HUES64 (cell line): ENCODE measurements around the gene GUCY1A2.
"Not testable (repeated sequence)": the region's sequence is repeated elsewhere in the genome, so short reads cannot be mapped to it uniquely, and the experiment has no call there.

Source experiments
- H3K27ac ChIP-seq: 2 replicates; pipeline ENCODE4 v1.7.0; 2013; ENCODE audit warnings: low read depth, low read length, inconsistent platforms
- H3K27me3 ChIP-seq: 2 replicates; pipeline ENCODE4 v1.6.1; 2013; ENCODE audit warnings: mild to moderate bottlenecking, low read length; ENCODE audit not compliant: insufficient read depth
- H3K36me3 ChIP-seq: 2 replicates; pipeline ENCODE4 v1.6.1; 2013; ENCODE audit warnings: mild to moderate bottlenecking, low read length; ENCODE audit not compliant: insufficient read depth
- H3K4me1 ChIP-seq: 2 replicates; pipeline ENCODE4 v1.6.1; 2013; ENCODE audit warnings: mild to moderate bottlenecking, low read length, moderate library complexity; ENCODE audit not compliant: insufficient read depth
- H3K4me3 ChIP-seq: 2 replicates; pipeline ENCODE4 v1.5.1; 2013; ENCODE audit warnings: mild to moderate bottlenecking, low read length, moderate library complexity
- H3K9ac ChIP-seq: 2 replicates; pipeline ENCODE4 v1.6.1; 2013; ENCODE audit warnings: mild to moderate bottlenecking, low read depth, low read length
- H3K9me3 ChIP-seq: 2 replicates; pipeline ENCODE4 v1.6.1; 2013; ENCODE audit warnings: low read depth, low read length; ENCODE audit not compliant: insufficient read depth
- WGBS: fragments of 150-250, 120-280 bp; methylation state at CpG from one replicate; pipeline ENCODE4 v1.1.7; 2013; ENCODE audit warnings: missing lambda C conversion rate; 5-methylcytosine and 5-hydroxymethylcytosine counted together

Gene GUCY1A2

DNA sequence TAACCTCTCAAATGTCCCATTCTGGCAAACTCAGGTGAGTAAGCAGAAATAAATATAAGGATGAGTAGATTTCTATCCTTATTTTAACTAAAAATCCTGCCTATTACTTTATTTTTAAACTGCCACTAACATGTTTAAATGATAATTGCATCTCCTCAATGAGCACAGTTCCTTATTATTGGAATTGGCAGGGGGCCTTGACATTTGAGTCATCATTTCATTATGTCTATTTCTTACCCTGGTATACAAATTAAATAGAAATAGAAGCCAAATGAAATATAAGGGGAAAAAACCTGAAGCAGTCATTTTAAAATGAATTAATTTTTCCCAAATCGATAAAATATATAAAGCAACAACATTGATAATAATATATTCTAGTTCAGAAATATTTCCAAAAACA lies 81.2 kb downstream of the GUCY1A2 start:
- Histone ChIP-seq H3K27me3 (no peaks in the 10 kb centered on the region), H3K9me3 (no peaks in the 10 kb centered on the region), H3K36me3 (no peaks in the 10 kb centered on the region), H3K27ac (no peak overlapping the region), H3K9ac (no peak overlapping the region), H3K4me1 (peaks cover 11% of the 10 kb centered on the region; the same call in 1 of the 2 replicates), H3K4me3 (no peak overlapping the region)
- no CpG with 5 or more reads among the region's 1 CpG for WGBS

DNA sequence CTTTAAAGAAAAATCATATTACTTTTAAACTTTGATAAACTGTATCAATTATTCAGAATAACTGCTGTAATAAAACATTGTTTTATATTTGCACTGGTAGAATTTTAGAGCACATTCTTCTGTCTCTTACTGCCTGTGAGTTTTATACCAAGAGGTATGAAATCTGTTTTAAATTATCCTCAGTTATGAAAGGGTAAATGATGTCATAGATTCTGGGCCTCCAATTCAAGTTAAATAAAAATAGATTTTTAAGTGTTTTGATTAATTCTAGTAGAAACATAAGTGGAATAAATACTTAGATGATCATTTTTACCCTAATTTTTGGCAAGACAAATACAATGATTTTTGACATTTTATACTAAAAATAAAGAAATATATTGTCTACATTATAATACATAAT lies 93.0 kb downstream of the GUCY1A2 start:
- no peaks in the 10 kb centered on the region for H3K36me3 ChIP-seq
- no peaks in the 10 kb centered on the region for H3K4me1 ChIP-seq
- no peak overlapping the region for H3K9ac ChIP-seq
- no peak overlapping the region for H3K27ac ChIP-seq
- no peaks in the 10 kb centered on the region for H3K27me3 ChIP-seq
- no peaks in the 10 kb centered on the region for H3K9me3 ChIP-seq
- no peak overlapping the region for H3K4me3 ChIP-seq

DNA sequence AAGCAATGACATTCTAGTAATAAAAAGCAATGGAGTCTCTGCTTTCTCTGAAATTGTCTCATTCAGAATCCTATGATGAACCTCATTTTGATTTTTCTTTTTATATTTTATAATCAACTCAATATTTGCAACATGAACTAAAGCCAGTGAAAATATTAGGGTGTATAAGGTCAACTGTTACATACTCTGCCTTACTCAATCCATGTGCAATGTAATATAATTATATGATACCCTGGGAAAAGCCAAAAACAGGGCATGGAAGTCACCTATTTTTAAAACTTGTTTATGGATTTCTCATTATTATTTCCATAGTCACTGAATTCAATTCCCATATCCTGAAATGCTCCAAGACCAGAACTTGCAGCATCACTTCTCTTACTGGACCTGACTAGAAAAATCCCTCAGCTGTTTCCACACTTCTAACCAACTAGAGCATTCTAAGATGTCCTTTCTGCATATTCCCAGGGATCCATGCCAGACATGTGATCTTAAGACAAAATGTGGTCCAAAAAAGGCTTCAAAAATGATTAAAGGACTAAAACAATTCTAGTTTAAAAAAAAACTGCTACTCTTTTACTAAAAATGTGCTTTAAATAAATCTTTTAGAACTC lies 97.3 kb downstream of the GUCY1A2 start:
- H3K27ac ChIP-seq = no peak overlapping the region

DNA sequence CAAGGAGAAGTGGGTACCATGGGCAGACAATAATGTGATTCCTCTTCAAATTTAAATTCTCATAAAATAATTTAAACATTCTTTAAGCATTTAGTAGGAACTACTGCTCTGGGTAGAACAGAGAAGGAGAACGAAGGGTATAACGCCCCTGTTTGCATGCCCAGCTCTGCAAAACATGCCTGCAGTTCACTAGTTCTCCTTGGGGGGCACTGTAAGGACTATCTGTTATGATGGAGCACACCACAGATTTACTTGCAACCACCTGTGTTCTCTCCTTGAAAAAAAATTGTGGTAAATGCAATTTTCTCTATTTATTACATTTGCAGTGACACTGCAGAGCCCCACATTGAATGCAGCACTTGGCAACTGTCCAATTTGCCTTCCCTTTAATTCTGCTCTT lies 100.3 kb downstream of the GUCY1A2 start:
- WGBS = 73% methylated on average over 2 of the region's 2 CpGs
- H3K4me1 ChIP-seq = no peaks in the 10 kb centered on the region

More for the DNA sequence above, 97.3 kb downstream of the GUCY1A2 start:
- Histone ChIP-seq H3K4me3 (no peak overlapping the region), H3K9me3 (no peaks in the 10 kb centered on the region), H3K9ac (no peak overlapping the region), H3K27me3 (no peaks in the 10 kb centered on the region), H3K36me3 (no peaks in the 10 kb centered on the region), H3K4me1 (no peaks in the 10 kb centered on the region)

DNA sequence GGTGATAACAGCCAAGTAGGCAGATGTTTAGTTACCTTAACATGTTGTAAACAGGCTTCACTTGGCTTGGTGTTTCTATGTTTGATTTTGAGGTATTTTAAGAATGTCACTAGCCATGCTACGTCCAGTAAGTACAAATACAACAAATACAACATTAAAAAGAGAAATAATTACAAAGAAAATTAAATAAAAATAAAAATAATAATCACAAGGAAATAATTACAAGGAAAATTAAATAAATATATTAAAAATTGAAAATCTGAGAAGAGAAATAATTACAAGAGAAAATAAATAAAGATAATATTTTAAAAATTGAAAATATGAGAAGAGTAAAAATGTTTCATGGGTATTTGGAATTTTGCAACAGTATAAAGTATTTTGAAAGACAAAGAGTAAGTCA lies 103.9 kb downstream of the GUCY1A2 start:
- Histone ChIP-seq H3K4me3 (no peak overlapping the region), H3K27ac (no peak overlapping the region), H3K27me3 (no peaks in the 10 kb centered on the region), H3K9me3 (no peaks in the 10 kb centered on the region), H3K4me1 (no peaks in the 10 kb centered on the region), H3K9ac (no peak overlapping the region), H3K36me3 (no peaks in the 10 kb centered on the region)
- WGBS = no CpG with 5 or more reads among the region's 1 CpG

More for the DNA sequence above, 100.3 kb downstream of the GUCY1A2 start:
- Histone ChIP-seq H3K4me3 (no peak overlapping the region), H3K36me3 (no peaks in the 10 kb centered on the region), H3K27me3 (no peaks in the 10 kb centered on the region), H3K9me3 (no peaks in the 10 kb centered on the region), H3K27ac (no peak overlapping the region), H3K9ac (no peak overlapping the region)

DNA sequence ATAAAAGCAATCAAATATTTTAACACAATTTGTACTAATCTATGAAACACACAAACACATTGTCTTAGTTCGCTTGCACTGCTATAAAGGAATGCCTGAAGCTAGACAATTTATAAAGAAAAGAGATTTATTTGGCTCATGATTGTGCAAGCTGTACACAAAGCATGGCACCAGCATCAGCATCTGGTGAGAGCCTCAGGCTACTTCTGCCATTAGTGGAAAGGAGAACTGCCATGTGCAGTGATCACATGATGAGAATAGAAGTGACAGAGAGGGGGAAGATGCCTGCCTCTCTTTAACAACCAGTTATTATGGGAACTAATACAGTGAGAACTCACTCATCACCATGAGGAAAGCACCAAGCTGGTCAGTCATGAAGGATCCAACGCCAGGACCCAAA lies 105.1 kb downstream of the GUCY1A2 start:
- Histone ChIP-seq H3K27ac (no peak overlapping the region), H3K27me3 (no peaks in the 10 kb centered on the region), H3K4me3 (no peak overlapping the region), H3K36me3 (no peaks in the 10 kb centered on the region), H3K9me3 (no peaks in the 10 kb centered on the region), H3K4me1 (no peaks in the 10 kb centered on the region), H3K9ac (no peak overlapping the region)
- 95% methylated on average over 2 of the region's 2 CpGs for WGBS

DNA sequence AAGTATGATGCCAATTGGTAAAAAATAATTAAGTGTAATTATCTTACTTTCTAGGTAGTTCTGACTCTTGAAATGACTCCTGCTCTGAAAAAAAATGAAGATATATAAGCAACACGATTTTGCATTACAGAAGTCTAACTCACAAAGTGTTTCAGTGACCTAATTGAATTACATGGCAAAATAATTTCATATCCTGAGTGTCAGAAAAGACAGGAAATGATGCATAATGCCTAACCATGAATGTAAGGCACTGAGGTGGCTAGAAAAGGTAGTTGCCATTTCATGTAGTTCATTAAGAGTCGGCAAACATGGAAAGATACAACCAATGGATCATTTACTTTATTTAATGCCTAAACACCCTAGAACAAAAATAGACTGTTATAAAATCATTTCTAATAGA lies 113.5 kb downstream of the GUCY1A2 start:
- WGBS = 92% methylated on average over 1 of the region's 2 CpGs

DNA sequence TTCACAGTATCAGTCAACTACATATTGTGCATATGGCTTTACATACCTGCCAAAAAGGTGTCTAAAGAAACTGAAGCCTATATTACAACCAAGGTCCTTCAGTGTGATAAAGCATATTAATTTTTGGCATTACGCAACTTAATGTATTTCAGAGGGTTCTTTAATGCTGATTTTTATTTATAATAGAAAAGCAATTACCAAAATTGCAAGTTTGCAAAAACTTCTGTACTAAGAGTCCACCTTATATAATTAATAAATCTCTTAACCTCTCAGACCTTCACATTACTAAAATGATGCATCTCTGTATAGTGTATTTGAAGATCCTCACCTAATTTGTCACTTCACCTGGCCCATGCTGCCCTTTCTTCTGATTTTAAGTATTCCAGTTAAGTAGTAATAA lies 128.6 kb downstream of the GUCY1A2 start:
- Histone ChIP-seq H3K4me1 (no peaks in the 10 kb centered on the region), H3K36me3 (no peaks in the 10 kb centered on the region), H3K4me3 (no peak overlapping the region), H3K9ac (no peak overlapping the region), H3K27me3 (no peaks in the 10 kb centered on the region), H3K27ac (no peak overlapping the region), H3K9me3 (no peaks in the 10 kb centered on the region)
- no CpG with 5 or more reads among the region's 1 CpG for WGBS

More for the DNA sequence above, 113.5 kb downstream of the GUCY1A2 start:
- Histone ChIP-seq H3K27me3 (no peaks in the 10 kb centered on the region), H3K4me3 (no peak overlapping the region), H3K9me3 (no peaks in the 10 kb centered on the region), H3K36me3 (no peaks in the 10 kb centered on the region), H3K9ac (no peak overlapping the region), H3K4me1 (no peaks in the 10 kb centered on the region), H3K27ac (no peak overlapping the region)

DNA sequence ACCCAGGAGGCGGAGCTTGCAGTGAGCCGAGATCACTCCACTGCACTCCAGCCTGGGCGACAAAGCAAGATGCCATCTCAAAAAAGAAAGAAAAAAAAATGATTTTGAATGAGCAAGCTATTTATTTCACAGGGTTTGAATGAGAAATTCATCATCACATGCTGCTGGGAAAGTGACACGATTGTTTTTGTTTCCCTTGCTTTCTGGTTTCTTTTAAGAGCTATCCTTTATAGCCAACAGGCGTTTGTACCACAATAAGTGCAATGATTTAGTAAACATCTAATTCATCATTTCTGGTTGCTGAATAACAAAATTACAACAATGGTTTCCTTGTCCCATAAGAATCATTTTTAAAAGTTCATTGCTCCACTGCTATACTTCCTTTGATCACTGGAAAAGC lies 129.9 kb downstream of the GUCY1A2 start:
- Histone ChIP-seq H3K36me3 (no peaks in the 10 kb centered on the region), H3K4me3 (no peak overlapping the region), H3K9ac (no peak overlapping the region), H3K4me1 (no peaks in the 10 kb centered on the region), H3K9me3 (no peaks in the 10 kb centered on the region), H3K27ac (no peak overlapping the region), H3K27me3 (no peaks in the 10 kb centered on the region)
- WGBS = 93% methylated on average over 5 of the region's 5 CpGs

DNA sequence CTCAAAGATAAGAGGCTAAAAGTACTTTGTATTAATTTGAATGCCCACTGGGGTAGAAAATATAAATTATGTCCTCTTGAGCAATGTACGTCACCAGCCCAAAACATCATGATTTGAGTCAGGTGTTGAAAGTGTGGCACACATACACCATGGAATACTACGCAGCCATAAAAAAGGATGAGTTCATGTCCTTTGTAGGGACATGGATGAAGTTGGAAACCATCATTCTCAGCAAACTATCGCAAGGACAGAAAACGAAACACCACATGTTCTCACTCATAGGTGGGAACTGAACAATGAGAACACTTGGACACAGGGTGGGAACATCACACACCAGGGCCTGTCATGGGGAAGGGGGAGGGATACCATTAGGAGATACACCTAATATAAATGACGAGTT lies 134.6 kb downstream of the GUCY1A2 start:
- H3K4me3 ChIP-seq, H3K27me3 ChIP-seq, H3K9me3 ChIP-seq, H3K36me3 ChIP-seq, H3K27ac ChIP-seq, H3K9ac ChIP-seq, H3K4me1 ChIP-seq: not testable (repeated sequence)
- WGBS = 98% methylated on average over 5 of the region's 5 CpGs

DNA sequence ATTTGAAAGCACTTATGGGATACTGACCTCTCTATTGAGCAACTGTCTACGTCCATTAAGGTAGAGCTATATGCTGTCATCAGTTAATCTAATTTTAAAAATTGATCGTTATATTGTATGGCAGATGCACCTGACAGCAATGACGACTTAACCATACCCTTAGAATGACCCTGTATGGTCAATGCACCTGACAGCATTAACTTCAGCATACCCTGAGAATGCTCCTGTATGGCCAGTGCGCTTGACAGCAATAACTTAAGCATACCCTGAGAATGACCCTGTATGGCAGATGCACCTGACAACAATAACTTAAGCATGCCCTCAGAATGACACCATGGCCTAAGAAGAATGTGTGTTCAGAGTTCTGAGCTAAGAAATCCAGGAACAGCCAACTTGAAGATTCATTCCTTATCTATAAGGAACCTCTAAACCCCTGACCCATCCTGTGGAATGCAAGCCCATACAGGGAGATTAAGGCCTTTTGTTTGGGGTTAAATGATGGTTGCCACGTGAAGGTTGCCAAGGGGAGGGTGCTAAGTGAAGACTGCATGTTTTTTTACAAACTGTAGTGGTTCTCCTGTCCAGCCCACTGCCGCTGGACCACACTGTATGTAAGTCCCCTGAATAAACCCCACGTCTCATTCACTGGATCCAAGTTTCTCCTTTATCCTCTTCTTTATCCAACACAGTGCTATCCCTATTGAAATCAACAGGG lies 138.3 kb downstream of the GUCY1A2 start:
- Histone ChIP-seq H3K9ac (no peak overlapping the region), H3K4me1 (0 out of 2 replicates have a peak, but pooled peaks cover 6% of the 10 kb centered on the region), H3K27me3 (no peaks in the 10 kb centered on the region), H3K4me3 (no peak overlapping the region), H3K9me3 (no peaks in the 10 kb centered on the region), H3K27ac (no peak overlapping the region), H3K36me3 (no peaks in the 10 kb centered on the region)
- WGBS = 82% methylated on average over 7 of the region's 7 CpGs
